ENCODE measurements around the gene RALGPS1. TPM values are rescaled to one million over a fixed set of nuclear protein-coding genes. Genes with fewer than 3 reads are reported as not detected.

Gene RALGPS1
- polyA plus RNA-seq, 2 of the 4 experiments (the other 2 are of a cell fraction), result 5.0 to 7.9 TPM

- no peak for TF ChIP-seq CBX2 (IDR thresholded peaks at IDR 0.05; ENCODE audit: borderline replicate concordance, low read depth)
- TF ChIP-seq CEBPB (IDR thresholded peaks at IDR 0.05), result no peak
- no peak for TF ChIP-seq POLR2AphosphoS2 (conservative IDR thresholded peaks at IDR 0.05; ENCODE audit: low read length)
- TF ChIP-seq RFX5 (IDR thresholded peaks at IDR 0.05), result no peak
- Histone ChIP-seq H3K9me3 (no peaks in the 10 kb centered on the region), H3K27ac (no peak overlapping the region), H3K4me3 (no peak overlapping the region), H3K4me2 (no peak overlapping the region), H3K4me1 (peaks cover 2% of the 10 kb centered on the region)
- ATAC-seq (no peak), DNase-seq (ENCODE audit: low read depth in 1 of 2, low spot score in 1 of 2) (no peak), FAIRE-seq (no peak)
- POLR2A ChIA-PET, result interaction anchor here (1.6 kb wide), 1 partner anchor 517 kb away, joined by 3 read pairs; no protein-coding TSS in a partner anchor
- CTCF ChIA-PET, result interaction anchor here (0.5 to 15.0 kb wide), 6 partner anchors 8 to 463 kb away, joined by 3 to 381 read pairs (median 4); no protein-coding TSS in a partner anchor
- WGBS (ENCODE audit: missing lambda C conversion rate), result 83% methylated on average over 8 of the region's 8 CpGs
Measured at GRCh38 chr9:126934441-126934840, 19.9 kb downstream of the RALGPS1 start.

- Histone ChIP-seq H3K4me3 (no peak overlapping the region), H3K4me1 (peaks cover 12% of the 10 kb centered on the region), H3K9me3 (no peaks in the 10 kb centered on the region), H3K27ac (no peak overlapping the region), H3K4me2 (no peak overlapping the region)
- no peak for TF ChIP-seq RARB (CRISPR knock-in tag; IDR thresholded peaks at IDR 0.05)
- TF ChIP-seq FOSB (CRISPR knock-in tag; IDR thresholded peaks at IDR 0.05), result no peak
- no peak for TF ChIP-seq ZNF302 (CRISPR knock-in tag; IDR thresholded peaks at IDR 0.05)
- TF ChIP-seq POLR2A (IDR thresholded peaks at IDR 0.05; ENCODE audit: low read length), result no peak
- TF ChIP-seq HDAC2 (IDR thresholded peaks at IDR 0.05), result no peak
- no peak for TF ChIP-seq POLR2AphosphoS2 (conservative IDR thresholded peaks at IDR 0.05; ENCODE audit: low read length)
- no peak for TF ChIP-seq RAD21 (conservative IDR thresholded peaks at IDR 0.05 in 1 of 2, IDR thresholded peaks at IDR 0.05 in 1 of 2)
- no peak for TF ChIP-seq MAFK (IDR thresholded peaks at IDR 0.05; ENCODE audit: partially characterized antibody)
- no peak for TF ChIP-seq ZFP36 (IDR thresholded peaks at IDR 0.05; ENCODE audit: borderline replicate concordance, partially characterized antibody)
- POLR2A ChIA-PET, result no interaction called here
- no peak for ATAC-seq
- 33% methylated on average over 5 of the region's 5 CpGs for WGBS (ENCODE audit: missing lambda C conversion rate)
- no peak for DNase-seq (ENCODE audit: low read depth in 1 of 2, low spot score in 1 of 2)
- no peak for FAIRE-seq
- CTCF ChIA-PET, result interaction anchor here (0.6 to 15.0 kb wide), 3 partner anchors 10 to 261 kb away, joined by 3 to 381 read pairs (median 4); no protein-coding TSS in a partner anchor
Measured at GRCh38 chr9:126935630-126936029, 21.0 kb downstream of the RALGPS1 start.

DNA sequence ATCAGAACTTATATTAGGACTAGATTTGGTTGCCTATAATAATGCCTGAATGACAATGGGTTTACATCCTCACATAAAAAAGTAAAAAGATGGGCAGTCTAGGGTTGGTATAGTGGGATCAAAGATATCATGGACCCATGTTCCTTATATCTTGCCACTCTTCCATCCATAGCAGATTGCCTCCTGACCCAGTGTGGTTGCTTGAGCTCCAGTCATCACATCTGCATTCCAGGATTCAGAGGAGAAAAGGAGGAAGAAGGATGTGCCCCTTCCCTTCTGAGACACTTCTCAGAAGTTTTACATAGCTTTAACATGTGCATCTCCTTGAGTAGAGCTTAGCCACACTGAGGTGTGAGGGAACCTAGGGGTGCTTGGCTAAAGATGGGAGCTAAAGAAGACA, 22.9 kb downstream of the RALGPS1 start:
- ATAC-seq, result no peak
- no peak for DNase-seq (ENCODE audit: low read depth in 1 of 2, low spot score in 1 of 2)
- Histone ChIP-seq H3K27ac (no peak overlapping the region), H3K4me3 (no peak overlapping the region), H3K9me3 (no peaks in the 10 kb centered on the region), H3K4me2 (no peak overlapping the region), H3K4me1 (peaks cover 12% of the 10 kb centered on the region)
- CTCF ChIA-PET, result interaction anchor here (0.6 to 15.0 kb wide), 12 partner anchors 9 to 648 kb away, joined by 3 to 381 read pairs (median 3); partner anchors contain the start of gene ZBTB34
- FAIRE-seq, result no peak
- TF ChIP-seq BHLHE40 (IDR thresholded peaks at IDR 0.05; ENCODE audit: low read depth, low read length) (no peak), CHD2 (IDR thresholded peaks at IDR 0.05; ENCODE audit: low read length, partially characterized antibody) (no peak), FOXS1 (CRISPR knock-in tag; IDR thresholded peaks at IDR 0.05) (no peak), RCOR1 (IDR thresholded peaks at IDR 0.05; ENCODE audit: low read depth, low read length) (no peak), HEYL (CRISPR knock-in tag; IDR thresholded peaks at IDR 0.05) (no peak), KDM5A (IDR thresholded peaks at IDR 0.05) (no peak), ZFP36 (IDR thresholded peaks at IDR 0.05; ENCODE audit: borderline replicate concordance, partially characterized antibody) (no peak), NFE2L2 (conservative IDR thresholded peaks at IDR 0.05; ENCODE audit: low read length) (no peak), SREBF2 (IDR thresholded peaks at IDR 0.05) (no peak), TP53 (CRISPR knock-in tag; IDR thresholded peaks at IDR 0.05) (no peak), CBX2 (IDR thresholded peaks at IDR 0.05; ENCODE audit: borderline replicate concordance, low read depth) (no peak), PHF8 (IDR thresholded peaks at IDR 0.05; ENCODE audit: borderline replicate concordance, low read depth) (no peak), ATOH8 (CRISPR knock-in tag; IDR thresholded peaks at IDR 0.05; ENCODE audit: low read depth) (no peak), RFX5 (IDR thresholded peaks at IDR 0.05) (no peak), FOSB (CRISPR knock-in tag; IDR thresholded peaks at IDR 0.05) (no peak), NR3C1 (IDR thresholded peaks at IDR 0.05) (no peak), NPAS2 (CRISPR knock-in tag; IDR thresholded peaks at IDR 0.05; ENCODE audit: borderline replicate concordance) (no peak)
- TF ChIP-seq, protein P1, sequence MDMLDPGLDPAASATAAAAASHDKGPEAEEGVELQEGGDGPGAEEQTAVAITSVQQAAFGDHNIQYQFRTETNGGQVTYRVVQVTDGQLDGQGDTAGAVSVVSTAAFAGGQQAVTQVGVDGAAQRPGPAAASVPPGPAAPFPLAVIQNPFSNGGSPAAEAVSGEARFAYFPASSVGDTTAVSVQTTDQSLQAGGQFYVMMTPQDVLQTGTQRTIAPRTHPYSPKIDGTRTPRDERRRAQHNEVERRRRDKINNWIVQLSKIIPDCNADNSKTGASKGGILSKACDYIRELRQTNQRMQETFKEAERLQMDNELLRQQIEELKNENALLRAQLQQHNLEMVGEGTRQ (IDR thresholded peaks at IDR 0.05), result no peak
- POLR2A ChIA-PET, result no interaction called here

All from A549 (cell line).